ENCODE data around the gene ANAPC5. TPM values are rescaled to one million over a fixed set of nuclear protein-coding genes. Genes with fewer than 3 reads are reported as not detected.

ANAPC5 gene
- polyA plus RNA-seq, 1 experiment: 194 TPM

DNA sequence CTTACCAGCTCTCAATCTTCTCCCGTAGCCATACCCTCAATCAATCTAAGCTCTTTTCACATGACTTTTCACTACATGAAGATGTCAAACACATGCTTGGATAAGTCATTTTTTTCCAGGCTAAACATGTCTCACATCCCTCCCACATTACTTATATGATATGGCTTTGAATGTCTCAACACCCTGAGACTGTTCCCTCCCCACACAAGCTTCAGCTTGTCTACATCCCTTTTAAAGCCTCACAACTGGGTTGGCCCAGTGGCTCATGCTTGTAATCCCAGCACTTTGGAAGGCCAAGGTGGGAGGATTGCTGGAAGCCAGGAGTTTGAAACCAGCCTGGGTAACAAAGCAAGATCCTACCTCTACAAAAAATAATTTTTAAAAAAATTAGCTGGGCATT lies 18.5 kb downstream of the ANAPC5 start:
- Histone ChIP-seq H3K36me3 (ENCODE audit: control insufficient read depth, insufficient read depth, low read length) (peaks cover 6% of the 10 kb centered on the region), H3K4me3 (ENCODE audit: low read depth, low read length) (no peak overlapping the region), H3K27me3 (ENCODE audit: control insufficient read depth, insufficient read depth, low read length) (no peaks in the 10 kb centered on the region)
- CTCF ChIA-PET: interaction anchor here (0.9 to 8.8 kb wide), 11 partner anchors 12 to 121 kb away, joined by 3 to 127 read pairs (median 4); partner anchors contain the start of gene RNF34
- DNase-seq (ENCODE audit: low read depth): no peak
- TF ChIP-seq, protein P1, sequence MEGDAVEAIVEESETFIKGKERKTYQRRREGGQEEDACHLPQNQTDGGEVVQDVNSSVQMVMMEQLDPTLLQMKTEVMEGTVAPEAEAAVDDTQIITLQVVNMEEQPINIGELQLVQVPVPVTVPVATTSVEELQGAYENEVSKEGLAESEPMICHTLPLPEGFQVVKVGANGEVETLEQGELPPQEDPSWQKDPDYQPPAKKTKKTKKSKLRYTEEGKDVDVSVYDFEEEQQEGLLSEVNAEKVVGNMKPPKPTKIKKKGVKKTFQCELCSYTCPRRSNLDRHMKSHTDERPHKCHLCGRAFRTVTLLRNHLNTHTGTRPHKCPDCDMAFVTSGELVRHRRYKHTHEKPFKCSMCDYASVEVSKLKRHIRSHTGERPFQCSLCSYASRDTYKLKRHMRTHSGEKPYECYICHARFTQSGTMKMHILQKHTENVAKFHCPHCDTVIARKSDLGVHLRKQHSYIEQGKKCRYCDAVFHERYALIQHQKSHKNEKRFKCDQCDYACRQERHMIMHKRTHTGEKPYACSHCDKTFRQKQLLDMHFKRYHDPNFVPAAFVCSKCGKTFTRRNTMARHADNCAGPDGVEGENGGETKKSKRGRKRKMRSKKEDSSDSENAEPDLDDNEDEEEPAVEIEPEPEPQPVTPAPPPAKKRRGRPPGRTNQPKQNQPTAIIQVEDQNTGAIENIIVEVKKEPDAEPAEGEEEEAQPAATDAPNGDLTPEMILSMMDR (IDR thresholded peaks at IDR 0.05; ENCODE audit: insufficient read depth, low read depth, low read length): no peak
- POLR2A ChIA-PET: no interaction called here

DNA sequence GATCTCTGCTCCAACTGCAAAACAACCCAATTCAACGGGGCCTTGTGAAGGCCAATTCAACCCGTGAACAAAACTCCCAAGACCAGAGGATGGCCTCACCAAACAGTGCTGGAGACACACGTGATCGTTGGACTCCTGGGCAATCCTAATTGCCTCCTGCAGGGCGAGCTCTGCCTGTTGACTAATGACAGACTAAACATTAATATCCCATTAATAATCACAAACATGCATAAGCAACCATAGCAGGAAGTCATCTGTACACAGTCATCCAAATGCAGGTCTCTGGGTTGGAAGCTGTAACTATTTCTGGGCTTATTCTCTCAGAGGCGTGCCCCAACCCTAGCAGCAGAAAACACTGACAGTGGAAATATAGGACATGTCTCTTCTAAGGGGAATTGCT lies 21.0 kb downstream of the ANAPC5 start:
- Histone ChIP-seq H3K36me3 (ENCODE audit: control insufficient read depth, insufficient read depth, low read length) (peaks cover 19% of the 10 kb centered on the region), H3K4me3 (ENCODE audit: low read depth, low read length) (no peak overlapping the region), H3K27me3 (ENCODE audit: control insufficient read depth, insufficient read depth, low read length) (no peaks in the 10 kb centered on the region)
- ChIA-PET CTCF (interaction anchor here (0.6 to 8.8 kb wide), 3 partner anchors 10 to 318 kb away, joined by 3 to 127 read pairs (median 69); no protein-coding TSS in a partner anchor), POLR2A (no interaction called here)
- DNase-seq (ENCODE audit: low read depth): no peak
- TF ChIP-seq, protein P1 (IDR thresholded peaks at IDR 0.05; ENCODE audit: insufficient read depth, low read depth, low read length): no peak

DNA sequence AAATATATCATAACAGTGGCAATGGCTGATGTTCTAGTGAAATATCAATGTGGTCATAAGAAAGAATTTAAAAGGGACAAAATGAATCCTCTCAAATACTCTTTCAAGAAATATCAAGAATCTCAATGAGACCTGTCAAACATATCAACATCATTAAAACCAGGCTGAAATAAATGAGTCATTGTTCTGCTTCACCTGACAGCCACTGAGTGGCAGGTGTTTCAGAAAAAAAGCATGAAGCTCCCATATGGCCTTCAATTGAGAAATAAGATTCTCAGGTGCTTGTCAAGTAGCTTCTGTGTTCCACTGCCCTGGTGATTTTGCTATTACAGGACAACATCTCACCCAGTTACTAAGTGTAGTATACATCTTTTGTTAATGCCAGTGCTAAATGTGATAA lies 21.5 kb downstream of the ANAPC5 start:
- TF ChIP-seq, protein P1 (IDR thresholded peaks at IDR 0.05; ENCODE audit: insufficient read depth, low read depth, low read length): no peak
- ChIA-PET CTCF (interaction anchor here (7.7 to 8.8 kb wide), 2 partner anchors 9 to 113 kb away, joined by 69 to 127 read pairs; no protein-coding TSS in a partner anchor), POLR2A (no interaction called here)
- DNase-seq (ENCODE audit: low read depth): no peak
- Histone ChIP-seq H3K4me3 (ENCODE audit: low read depth, low read length) (no peak overlapping the region), H3K36me3 (ENCODE audit: control insufficient read depth, insufficient read depth, low read length) (peaks cover 21% of the 10 kb centered on the region), H3K27me3 (ENCODE audit: control insufficient read depth, insufficient read depth, low read length) (no peaks in the 10 kb centered on the region)

DNA sequence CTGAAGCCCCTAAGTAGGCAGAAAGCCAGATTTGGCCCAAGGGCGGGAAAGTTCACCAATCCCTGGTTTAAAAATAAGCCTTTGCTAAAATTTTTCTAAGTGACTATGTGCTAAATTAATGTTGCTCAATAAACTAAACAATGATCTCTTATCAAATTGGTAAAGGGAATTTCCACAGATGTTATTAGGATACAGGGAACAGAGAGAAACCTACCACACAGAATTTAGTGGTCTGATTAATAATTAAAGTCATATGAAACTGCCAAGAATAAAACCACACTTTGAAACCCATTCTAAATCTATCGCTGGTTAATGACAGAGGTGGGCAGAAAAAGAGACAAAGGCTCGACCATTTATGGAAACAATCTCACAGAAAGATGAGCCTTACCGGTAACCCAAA lies 22.0 kb downstream of the ANAPC5 start:
- POLR2A ChIA-PET: no interaction called here
- H3K4me3 ChIP-seq (ENCODE audit: low read depth, low read length): no peak overlapping the region
- H3K27me3 ChIP-seq (ENCODE audit: control insufficient read depth, insufficient read depth, low read length): no peaks in the 10 kb centered on the region
- peaks cover 21% of the 10 kb centered on the region for H3K36me3 ChIP-seq (ENCODE audit: control insufficient read depth, insufficient read depth, low read length)
- CTCF ChIA-PET: interaction anchor here (7.7 to 8.8 kb wide), 2 partner anchors 9 to 113 kb away, joined by 69 to 127 read pairs; no protein-coding TSS in a partner anchor
- no peak for DNase-seq (ENCODE audit: low read depth)
- TF ChIP-seq, protein P1 (IDR thresholded peaks at IDR 0.05; ENCODE audit: insufficient read depth, low read depth, low read length): no peak

DNA sequence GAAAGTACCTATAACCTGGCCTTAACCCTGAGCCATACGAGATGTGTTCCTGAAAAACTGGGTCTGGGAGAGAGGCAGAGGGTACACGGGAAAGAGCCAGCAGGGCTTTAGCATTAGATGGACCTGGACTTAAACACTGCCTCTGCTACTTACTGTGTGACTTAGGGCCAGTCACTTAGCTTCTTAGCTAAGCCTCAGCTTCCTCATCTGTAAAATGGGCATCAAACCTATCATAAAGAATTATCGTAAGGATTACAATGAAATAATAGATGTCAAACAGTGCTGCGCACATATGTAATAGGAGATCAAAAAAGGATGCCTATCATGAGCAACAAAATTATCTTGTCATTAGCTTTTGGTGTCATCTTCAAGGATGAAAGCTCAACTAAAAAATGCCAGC lies 23.6 kb downstream of the ANAPC5 start:
- CTCF ChIA-PET: interaction anchor here (0.8 to 1.8 kb wide), 2 partner anchors 17 to 114 kb away, joined by 4 to 5 read pairs; no protein-coding TSS in a partner anchor

More for the DNA sequence above, 23.6 kb downstream of the ANAPC5 start:
- Histone ChIP-seq H3K27me3 (ENCODE audit: control insufficient read depth, insufficient read depth, low read length) (no peaks in the 10 kb centered on the region), H3K36me3 (ENCODE audit: control insufficient read depth, insufficient read depth, low read length) (peaks cover 24% of the 10 kb centered on the region), H3K4me3 (ENCODE audit: low read depth, low read length) (no peak overlapping the region)
- POLR2A ChIA-PET: no interaction called here
- DNase-seq (ENCODE audit: low read depth): no peak
- TF ChIP-seq, protein P1 (IDR thresholded peaks at IDR 0.05; ENCODE audit: insufficient read depth, low read depth, low read length): no peak

All from BJ (cell line).